Neutrophil (primary cell): ENCODE data around the gene SMARCB1.
"Not testable (repeated sequence)": the region's sequence is repeated elsewhere in the genome, so short reads cannot be mapped to it uniquely, and the experiment has no call there.

Experiments used
- H3K27ac ChIP-seq: fragments of 200-600 bp; sonication (generic); 2 replicates; pipeline ENCODE4 v1.5.1; 2016; ENCODE audit warnings: mild to moderate bottlenecking, moderate library complexity
- H3K27me3 ChIP-seq: fragments of 200-600 bp; sonication (generic); 2 replicates; pipeline ENCODE4 v1.6.0; 2016; ENCODE audit warnings: mild to moderate bottlenecking
- H3K36me3 ChIP-seq: fragments of 200-600 bp; sonication (generic); 2 replicates; pipeline ENCODE4 v1.5.1; 2017
- H3K4me1 ChIP-seq, 2 experiments: fragments of 200-600 bp in 1 of 2; sonication (generic) in 1 of 2; 1 replicate in 1 of 2; 2 replicates in 1 of 2; pipeline versions ENCODE4 v1.5.1 to v1.6.1; 2013 to 2016; ENCODE audit warnings: low read depth in 1 of 2, low read length in 1 of 2, mild to moderate bottlenecking in 1 of 2, moderate library complexity in 1 of 2; ENCODE audit not compliant: control insufficient read depth in 1 of 2, insufficient read depth in 1 of 2
- H3K4me3 ChIP-seq, 2 experiments: fragments of 200-600 bp in 1 of 2; sonication (generic) in 1 of 2; 1 replicate in 1 of 2; 2 replicates in 1 of 2; pipeline ENCODE4 v1.5.1; 2013 to 2016; ENCODE audit warnings: low read depth in 1 of 2, low read length in 1 of 2, mild to moderate bottlenecking in 1 of 2, moderate library complexity in 1 of 2
- H3K9me3 ChIP-seq: fragments of 200-600 bp; sonication (generic); 2 replicates; pipeline ENCODE4 v1.5.1; 2016
- CTCF ChIP-seq: fragments of 200-600 bp; sonication (generic); IDR thresholded peaks from 2 replicates; pipeline ENCODE4 v1.5.1; 2016; ENCODE audit warnings: antibody characterized with exemption

SMARCB1 gene

GRCh38 chr22:23857606-23858483 lies 71.1 kb downstream of the SMARCB1 start, which contains the start of gene SLC2A11:
TSS of gene SLC2A11 (plus strand) at chr22:23857875. CDS start at chr22:23858000, 125 bp downstream.
- Histone ChIP-seq H3K27ac (peak within 1 kb of the TSS; percentile 77), H3K36me3 (no peaks in the 10 kb centered on the region), H3K27me3 (peaks cover 14% of the 10 kb centered on the region), H3K9me3 (no peaks in the 10 kb centered on the region), H3K4me1 (peaks cover 22 to 26% of the 10 kb centered on the region in 2 experiments), H3K4me3 (peak within 1 kb of the TSS; percentile 72 to 80)
- peak; percentile 68 for TF ChIP-seq CTCF

GRCh38 chr22:23858484-23858815 lies 71.7 kb downstream of the SMARCB1 start:
- no peak for TF ChIP-seq CTCF
- H3K9me3 ChIP-seq, result no peaks in the 10 kb centered on the region
- no peaks in the 10 kb centered on the region for H3K36me3 ChIP-seq
- peak overlapping the region; percentile 72 to 80 for H3K4me3 ChIP-seq
- no peak overlapping the region for H3K27ac ChIP-seq
- H3K4me1 ChIP-seq, result peaks cover 22 to 26% of the 10 kb centered on the region in 2 experiments
- peaks cover 14% of the 10 kb centered on the region for H3K27me3 ChIP-seq

DNA sequence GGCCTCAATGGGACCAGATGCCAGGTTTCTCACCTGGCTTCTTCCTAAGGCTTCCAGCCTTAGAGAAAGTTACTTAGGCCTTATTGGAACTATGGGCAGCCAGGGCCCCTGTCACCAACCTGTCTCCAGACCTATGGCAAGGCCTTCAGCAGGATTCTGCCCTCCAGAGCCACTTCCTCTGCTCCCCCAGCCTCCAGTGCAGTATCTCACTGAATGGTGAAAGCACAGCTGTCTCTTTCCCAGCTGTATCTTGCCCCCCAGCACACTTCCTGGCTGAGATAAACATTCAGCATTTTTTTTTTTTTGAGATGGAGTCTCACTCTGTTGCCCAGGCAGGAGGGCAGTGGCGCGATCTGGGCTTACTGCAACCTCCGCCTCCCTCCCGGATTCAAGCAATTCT lies 72.4 kb downstream of the SMARCB1 start:
- Histone ChIP-seq H3K27ac (no peak overlapping the region), H3K27me3 (peaks cover 14% of the 10 kb centered on the region), H3K4me1 (peaks cover 22 to 26% of the 10 kb centered on the region in 2 experiments), H3K36me3 (no peaks in the 10 kb centered on the region), H3K4me3 (no peak overlapping the region), H3K9me3 (no peaks in the 10 kb centered on the region)
- TF ChIP-seq CTCF, result no peak

GRCh38 chr22:23860187-23860586 lies 73.4 kb downstream of the SMARCB1 start:
- H3K27me3 ChIP-seq, result peaks cover 14% of the 10 kb centered on the region
- H3K4me3 ChIP-seq, H3K27ac ChIP-seq, H3K36me3 ChIP-seq, H3K9me3 ChIP-seq: not testable (repeated sequence)
- peaks cover 22 to 26% of the 10 kb centered on the region in 2 experiments for H3K4me1 ChIP-seq

DNA sequence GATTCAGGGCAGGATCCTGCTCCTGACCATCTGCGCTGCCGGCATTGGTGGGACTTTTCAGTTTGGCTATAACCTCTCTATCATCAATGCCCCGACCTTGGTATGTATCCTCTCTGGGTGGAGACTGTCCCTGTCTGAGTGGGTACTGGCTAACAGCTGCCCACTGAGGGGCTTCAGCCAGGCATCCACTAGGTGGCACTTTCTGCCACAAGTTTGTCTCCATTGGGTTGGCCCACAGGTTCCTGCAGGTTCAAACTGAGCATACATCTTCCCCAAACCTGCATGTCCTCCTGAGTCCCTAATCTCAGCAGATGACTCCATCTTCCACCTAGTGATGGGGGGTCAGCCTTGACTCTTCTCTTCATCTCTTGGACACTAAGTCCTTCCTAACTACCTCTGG lies 75.3 kb downstream of the SMARCB1 start:
- H3K27ac ChIP-seq, result no peak overlapping the region
- H3K27me3 ChIP-seq, result peaks cover 4% of the 10 kb centered on the region
- H3K4me3 ChIP-seq, result no peak overlapping the region
- H3K4me1 ChIP-seq, result peaks cover 13 to 18% of the 10 kb centered on the region in 2 experiments
- H3K9me3 ChIP-seq, result no peaks in the 10 kb centered on the region
- no peak for TF ChIP-seq CTCF
- no peaks in the 10 kb centered on the region for H3K36me3 ChIP-seq

- H3K4me1 ChIP-seq, H3K27me3 ChIP-seq, H3K36me3 ChIP-seq, H3K4me3 ChIP-seq, H3K27ac ChIP-seq, H3K9me3 ChIP-seq: not testable (repeated sequence)
Measured at GRCh38 chr22:23864499-23865154, 77.9 kb downstream of the SMARCB1 start.
